AG04450 (cell line): ENCODE measurements around the gene SLC35F4. TPM values are rescaled to one million over a fixed set of nuclear protein-coding genes. Genes with fewer than 3 reads are reported as not detected.

Source experiments
- CTCF ChIA-PET: fragments of 300-600, 350-600 bp; formaldehyde crosslinking; extraction: SDS; loops from one replicate; lab custom pipeline; 2022; ENCODE audit warnings: antibody characterized with exemption, inconsistent platforms; lab: Charles Lee
- POLR2A ChIA-PET: fragments of 350-600 bp; formaldehyde crosslinking; extraction: SDS; loops from one replicate; lab custom pipeline; 2021; ENCODE audit warnings: antibody characterized with exemption, inconsistent platforms; lab: Yijun Ruan, JAX
- DNase-seq: peaks from one replicate; pipeline ENCODE4 v3.0.0-alpha.2; 2011; ENCODE audit warnings: low read depth, low spot score
- H3K27ac ChIP-seq: one replicate; pipeline ENCODE4 v1.5.1; 2012; ENCODE audit warnings: low read depth, low read length, control low read depth
- H3K27me3 ChIP-seq: one replicate; pipeline ENCODE4 v1.6.0; 2012; ENCODE audit warnings: low read length; ENCODE audit not compliant: control insufficient read depth, insufficient read depth
- H3K4me3 ChIP-seq: 2 replicates; pipeline ENCODE4 v1.5.1; 2011; ENCODE audit warnings: mild to moderate bottlenecking, low read depth, low read length, control low read depth
- H3K9me3 ChIP-seq: 2 replicates; pipeline ENCODE4 v1.5.1; 2012; ENCODE audit warnings: low read length; ENCODE audit not compliant: control insufficient read depth, insufficient read depth
- CTCF ChIP-seq: IDR thresholded peaks from 2 replicates; pipeline ENCODE4 v1.5.1; 2011; ENCODE audit warnings: low read depth, low read length, control low read depth, inconsistent platforms
- polyA plus RNA-seq: library from polyadenylated mRNA; depleted of rRNA; stranded (reverse); fragments of >200 nt; gene quantifications from 2 replicates; pipeline ENCODE4 v1.2.3, GENCODE V29; 2011

Gene SLC35F4
- polyA plus RNA-seq, 1 experiment: not detected

DNA sequence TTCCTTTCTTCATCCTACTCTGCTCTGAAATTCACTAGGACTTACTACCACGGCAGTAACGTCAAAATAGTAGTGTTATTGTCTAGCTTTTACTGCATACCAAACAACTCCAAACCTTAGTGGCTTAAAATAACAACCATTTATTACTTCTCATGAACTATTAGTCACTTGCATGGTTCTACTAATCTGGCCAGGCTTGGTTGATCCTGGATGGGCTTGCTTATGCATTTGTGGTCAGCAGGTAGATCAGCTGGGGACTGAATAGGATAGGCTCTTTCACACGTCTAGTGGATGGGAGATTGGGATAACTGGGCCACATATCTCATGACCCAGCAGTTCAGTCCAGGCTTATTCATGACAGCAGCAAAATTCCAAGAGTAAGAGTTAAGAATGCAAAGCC lies 9.4 kb upstream of the SLC35F4 start:
- no peak overlapping the region for H3K4me3 ChIP-seq
- POLR2A ChIA-PET: no interaction called here
- TF ChIP-seq CTCF: no peak
- no peak for DNase-seq
- no peaks in the 10 kb centered on the region for H3K9me3 ChIP-seq
- H3K27ac ChIP-seq: no peak overlapping the region
- CTCF ChIA-PET: no interaction called here
- no peaks in the 10 kb centered on the region for H3K27me3 ChIP-seq

DNA sequence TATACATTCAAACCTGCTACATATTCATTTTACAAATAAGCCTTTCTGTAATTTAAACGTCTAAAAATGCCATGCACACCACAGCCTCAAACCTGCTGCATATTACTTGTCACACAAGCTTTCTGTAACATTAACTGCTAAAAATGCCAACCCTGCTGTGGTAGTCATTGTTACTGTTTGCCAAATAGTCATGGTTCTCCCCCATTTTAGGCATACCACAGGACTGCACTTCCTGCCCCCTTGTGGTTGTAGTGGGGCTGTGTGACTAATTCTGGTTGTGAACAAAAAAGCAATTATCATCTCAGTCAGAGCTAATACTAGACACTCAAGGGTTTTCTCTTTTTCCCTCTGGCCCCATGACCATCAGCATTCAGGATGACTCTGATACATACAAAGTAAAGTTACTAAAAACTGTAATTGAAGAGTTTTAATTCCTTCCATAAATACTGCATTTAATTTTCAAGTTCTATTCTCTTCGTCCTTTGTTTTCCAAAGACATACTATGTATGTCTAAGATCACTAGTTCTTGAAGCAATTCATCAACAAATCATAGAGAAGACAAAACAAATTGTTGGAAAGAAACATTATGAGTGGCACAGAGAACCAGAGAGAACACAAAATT lies 5.7 kb upstream of the SLC35F4 start:
- H3K4me3 ChIP-seq: no peak overlapping the region
- CTCF ChIA-PET: interaction anchor here (0.6 to 2.2 kb wide), 11 partner anchors 14 to 947 kb away, joined by 3 to 15 read pairs (median 4); no protein-coding TSS in a partner anchor
- no peaks in the 10 kb centered on the region for H3K9me3 ChIP-seq
- no peak overlapping the region for H3K27ac ChIP-seq
- TF ChIP-seq CTCF: peak; percentile 71
- POLR2A ChIA-PET: no interaction called here
- DNase-seq: peak; percentile 2
- H3K27me3 ChIP-seq: peaks cover 1% of the 10 kb centered on the region

- ChIA-PET CTCF (interaction anchor here (0.7 to 2.2 kb wide), 9 partner anchors 13 to 386 kb away, joined by 3 to 15 read pairs (median 4); no protein-coding TSS in a partner anchor), POLR2A (no interaction called here)
- H3K9me3 ChIP-seq: no peaks in the 10 kb centered on the region
Observed at GRCh38 chr14:57870686-57871457, 5.0 kb upstream of the SLC35F4 start.

DNA sequence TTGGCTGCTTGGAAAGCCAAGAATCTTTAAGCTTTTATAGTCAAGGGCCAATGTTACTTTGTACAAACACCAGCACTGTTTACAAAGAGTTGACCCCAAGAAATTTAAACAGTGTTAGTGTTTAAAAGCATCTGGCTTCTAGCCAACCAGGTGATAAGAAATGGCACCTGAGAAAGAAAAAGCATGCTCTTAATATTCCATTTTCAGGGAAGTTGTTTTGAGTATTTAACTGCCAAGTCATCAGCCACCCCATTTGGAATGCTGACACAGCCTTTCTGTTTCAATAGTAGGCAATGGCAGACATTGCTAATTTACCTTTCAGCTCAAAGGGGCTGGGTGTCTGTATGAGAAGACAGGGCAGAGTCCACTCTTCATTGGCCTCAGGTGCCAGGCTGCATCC lies 3.7 kb upstream of the SLC35F4 start:
- peaks cover 14% of the 10 kb centered on the region for H3K27me3 ChIP-seq
- CTCF ChIA-PET: interaction anchor here (0.6 kb wide), 1 partner anchor 175 kb away, joined by 3 read pairs; no protein-coding TSS in a partner anchor

More at GRCh38 chr14:57870686-57871457, 5.0 kb upstream of the SLC35F4 start:
- Histone ChIP-seq H3K4me3 (no peak overlapping the region), H3K27me3 (peaks cover 6% of the 10 kb centered on the region), H3K27ac (no peak overlapping the region)
- no peak for DNase-seq
- no peak for TF ChIP-seq CTCF

More for the DNA sequence above, 3.7 kb upstream of the SLC35F4 start:
- POLR2A ChIA-PET: no interaction called here
- Histone ChIP-seq H3K9me3 (no peaks in the 10 kb centered on the region), H3K4me3 (no peak overlapping the region), H3K27ac (no peak overlapping the region)
- no peak for DNase-seq
- TF ChIP-seq CTCF: no peak
